NCI-H2081 treated with DMSO at 0.1 percent for 48 hours (cell line): Measurements from ENCODE around the gene CDH13.

Source experiments
- DNase-seq: peaks from one replicate; lab custom pipeline; 2025; lab: John Stamatoyannopoulos, UW

The CDH13 gene

DNA sequence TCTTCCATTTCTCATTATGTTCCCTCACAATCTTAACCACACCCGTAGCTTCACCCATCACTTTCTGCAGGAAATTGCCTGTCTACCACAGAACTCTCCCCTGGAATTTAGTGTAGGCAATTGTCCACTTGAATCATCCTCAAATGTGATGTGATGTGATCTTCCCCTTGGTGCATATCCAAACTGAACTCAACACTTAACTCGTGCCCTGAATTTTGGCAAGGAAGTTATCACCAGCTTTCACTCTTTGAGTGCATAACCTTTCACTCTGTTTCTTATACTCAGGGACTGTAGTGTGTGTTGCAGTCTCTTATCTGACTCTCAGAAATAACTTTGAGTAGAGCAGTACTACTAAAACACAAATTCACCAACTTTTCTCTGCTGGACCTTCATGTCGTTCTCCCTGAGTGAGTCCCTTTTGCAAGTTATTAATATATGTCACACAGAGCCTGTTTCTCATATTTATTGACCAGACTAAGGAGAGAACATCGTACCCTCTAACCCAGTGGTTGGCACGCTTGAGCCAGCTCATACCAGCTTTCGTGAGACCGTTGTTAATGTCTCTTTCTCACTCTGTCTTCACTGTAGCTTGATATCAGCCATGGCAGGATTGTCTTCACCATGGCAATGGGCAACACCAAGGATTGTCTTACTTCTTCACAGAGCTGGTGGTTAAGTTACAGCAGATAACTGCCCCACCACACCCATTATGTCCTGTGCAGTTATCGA is 622.1 kb downstream of the CDH13 start:
- DNase-seq = no peak

DNA sequence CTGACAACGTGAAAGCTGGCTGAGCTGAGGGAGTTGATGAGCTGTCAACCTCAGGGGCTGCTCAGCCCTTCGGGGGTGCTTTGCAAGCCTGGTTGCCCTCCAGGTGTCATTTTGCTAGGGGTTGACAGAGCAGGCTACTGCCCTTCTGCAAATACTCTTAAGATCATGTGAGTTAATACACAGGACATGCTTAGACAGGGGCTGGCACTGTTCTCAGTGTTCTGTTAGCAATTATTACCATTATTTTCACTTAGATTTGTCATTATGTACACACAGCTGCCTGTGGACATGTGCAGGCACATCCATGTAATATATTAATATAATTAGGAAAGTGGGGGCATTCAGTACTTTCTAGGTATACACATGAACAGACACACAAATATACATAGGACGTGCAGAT is 626.8 kb downstream of the CDH13 start:
- DNase-seq = peak; percentile 84

DNA sequence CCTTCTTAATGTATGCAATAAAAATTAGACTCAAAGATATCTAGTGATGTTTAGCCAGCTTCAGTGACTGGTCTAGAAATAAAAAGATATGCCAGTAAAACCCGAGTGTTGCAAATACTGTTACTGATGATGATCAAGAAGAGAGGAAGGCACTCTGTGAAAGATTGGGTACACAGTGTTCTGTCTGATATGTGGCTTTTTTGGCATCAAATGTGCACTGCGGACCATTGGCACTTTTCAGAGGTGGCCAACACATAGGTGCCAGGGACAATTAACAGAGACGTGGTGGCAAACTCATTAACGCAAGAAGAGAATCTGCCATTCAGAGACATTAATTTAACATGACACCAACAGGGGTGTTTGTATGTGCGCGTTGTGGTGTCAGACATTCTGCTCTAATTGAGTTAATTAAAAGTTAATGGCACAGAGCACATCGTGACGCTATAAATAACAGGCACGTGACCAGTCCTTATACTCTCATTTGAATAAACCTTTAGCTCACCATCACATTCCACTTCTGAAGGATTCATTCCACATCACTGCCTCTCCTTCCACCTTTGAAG is 631.7 kb downstream of the CDH13 start:
- no peak for DNase-seq

DNA sequence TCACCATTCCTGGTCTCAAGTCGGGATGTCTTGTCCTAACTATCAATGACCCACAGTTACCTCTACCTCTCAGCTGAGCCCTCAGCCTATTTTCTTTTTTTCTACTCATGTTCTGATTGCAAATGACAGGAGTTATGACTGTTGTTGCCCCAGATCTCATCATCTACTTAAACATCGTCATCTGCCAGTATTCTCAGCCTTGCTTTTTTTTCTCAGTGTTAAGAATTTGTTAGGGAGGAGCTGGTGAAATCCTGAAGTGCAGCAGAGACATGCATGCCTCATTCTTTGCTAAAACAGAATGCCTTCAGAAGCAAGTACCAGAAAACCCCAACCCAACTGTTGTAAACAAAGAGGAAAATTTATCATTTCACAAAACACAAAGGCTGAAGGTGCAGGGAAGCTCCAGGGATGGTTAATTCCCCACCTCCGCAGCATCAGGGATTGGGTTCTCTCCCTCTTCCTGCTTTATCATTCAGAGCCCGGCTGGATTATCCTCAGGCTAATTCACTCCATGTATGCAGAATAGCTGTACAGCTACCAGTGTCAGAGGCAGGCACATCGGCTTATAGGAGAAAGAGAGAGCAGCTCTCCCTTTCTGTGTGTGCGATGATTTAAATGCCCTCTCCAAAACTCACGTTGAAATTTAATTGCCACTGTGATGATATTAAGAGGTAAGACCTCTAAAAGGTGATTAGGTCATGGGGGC is 640.2 kb downstream of the CDH13 start:
- no peak for DNase-seq

DNA sequence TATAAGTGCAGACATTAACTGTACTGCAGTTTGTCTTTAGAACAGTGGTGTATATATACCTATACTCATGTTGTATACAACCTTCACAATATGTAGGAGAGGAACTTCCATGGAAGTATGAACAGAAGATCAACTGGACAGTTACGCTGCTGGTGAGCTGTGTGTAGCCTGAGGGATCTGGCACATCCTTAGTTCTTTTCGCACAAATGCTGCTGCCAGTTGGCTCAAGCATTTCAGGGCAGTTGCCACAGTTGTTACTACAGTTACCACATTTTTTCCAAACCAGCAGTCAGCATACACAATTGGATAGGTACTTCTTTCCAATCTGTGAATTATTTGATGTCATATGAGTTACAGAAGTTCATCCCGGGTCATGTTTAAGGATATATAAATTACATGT is 641.4 kb downstream of the CDH13 start:
- no peak for DNase-seq

DNA sequence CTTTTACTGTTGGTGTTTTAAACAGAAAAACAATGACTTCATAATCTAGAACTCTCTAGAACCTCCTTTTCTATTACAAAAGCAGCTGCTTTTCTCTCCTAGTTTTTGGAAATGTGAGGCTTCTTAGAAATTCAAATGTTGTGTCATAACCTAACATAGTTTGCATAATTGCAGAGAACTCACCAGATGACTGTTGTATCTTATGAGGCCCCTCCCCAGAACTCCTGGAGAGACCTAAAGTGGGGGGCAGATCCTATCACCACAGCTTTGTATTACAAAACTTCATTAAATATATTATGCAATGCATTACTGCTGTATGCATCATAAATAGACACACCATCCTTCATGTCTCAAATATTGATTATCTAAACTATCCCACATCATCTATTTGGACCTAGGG is 642.3 kb downstream of the CDH13 start:
- no peak for DNase-seq

DNA sequence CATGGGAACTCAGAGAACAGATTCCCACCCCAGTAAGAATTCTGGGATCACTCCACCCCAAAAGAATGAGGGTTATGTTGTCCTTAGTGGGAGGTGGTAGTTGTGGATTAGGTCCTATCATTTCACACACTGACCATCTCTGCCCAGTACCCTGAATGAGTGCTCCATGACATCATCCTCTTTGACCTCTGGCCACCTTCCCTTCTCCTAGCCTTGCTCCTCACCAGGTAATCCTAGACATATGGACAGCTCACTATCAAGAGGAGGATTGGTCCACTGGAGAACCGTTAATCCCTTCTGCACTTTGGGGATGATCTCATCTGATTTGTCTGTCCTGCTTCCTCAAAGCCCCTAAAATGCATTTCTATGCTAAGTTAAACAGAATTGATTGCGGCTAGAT is 642.8 kb downstream of the CDH13 start:
- no peak for DNase-seq

DNA sequence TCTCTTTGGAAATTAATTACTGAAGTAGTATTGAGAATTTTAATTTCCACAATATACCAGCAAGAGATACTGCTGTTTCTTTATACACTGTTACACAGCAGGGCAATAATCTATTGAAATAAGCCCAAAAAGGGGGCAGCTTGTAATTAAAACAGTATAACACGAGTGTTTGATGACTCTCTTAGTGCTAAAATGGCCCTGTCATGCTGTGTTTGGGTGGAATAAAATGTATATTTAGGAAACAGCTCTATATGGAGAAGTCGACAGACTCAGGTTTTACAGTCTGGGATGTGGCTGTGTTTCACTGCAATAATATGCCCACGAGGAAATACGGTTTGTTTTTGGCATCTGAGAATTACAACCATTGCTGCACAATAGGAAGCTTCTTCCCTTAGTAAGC is 643.3 kb downstream of the CDH13 start:
- DNase-seq = no peak

DNA sequence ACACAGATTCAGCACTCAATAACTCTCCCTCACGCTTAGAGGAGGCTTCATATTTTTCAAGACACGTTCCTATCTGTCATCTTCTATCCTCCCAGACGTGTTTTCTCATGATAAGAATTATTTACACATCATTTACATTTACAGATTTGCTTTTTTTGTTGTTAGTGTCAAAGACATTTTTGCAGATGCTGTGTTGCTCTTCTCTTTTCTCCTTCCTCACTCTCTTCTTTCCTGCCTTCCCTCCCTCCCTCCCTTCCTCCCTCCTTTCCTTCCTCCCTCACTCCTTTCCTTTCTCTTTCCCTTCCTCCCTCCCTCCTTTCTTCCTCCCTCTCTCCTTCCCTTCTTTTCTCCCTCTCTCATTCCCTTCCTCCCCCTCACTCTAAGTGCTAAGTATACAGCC is 643.9 kb downstream of the CDH13 start:
- DNase-seq = no peak

DNA sequence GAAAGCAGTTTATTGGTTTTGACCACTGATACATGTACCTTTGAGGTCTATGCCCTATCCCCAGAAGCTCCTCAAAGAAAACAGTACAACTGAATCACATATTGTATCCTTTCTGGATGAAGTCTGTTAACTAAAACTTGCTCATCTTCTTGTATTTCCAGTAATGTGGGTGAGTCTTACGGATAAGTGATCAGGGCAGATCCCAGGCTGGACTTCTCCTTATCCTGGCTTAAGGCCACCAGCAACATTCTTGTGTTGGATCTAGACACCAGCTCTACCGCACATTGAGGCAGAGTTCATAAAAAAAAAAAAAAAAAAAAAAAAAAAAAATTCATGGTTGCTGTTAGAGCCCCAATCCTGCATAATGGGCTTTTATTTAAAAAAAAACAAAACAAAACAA is 644.4 kb downstream of the CDH13 start:
- DNase-seq = no peak

DNA sequence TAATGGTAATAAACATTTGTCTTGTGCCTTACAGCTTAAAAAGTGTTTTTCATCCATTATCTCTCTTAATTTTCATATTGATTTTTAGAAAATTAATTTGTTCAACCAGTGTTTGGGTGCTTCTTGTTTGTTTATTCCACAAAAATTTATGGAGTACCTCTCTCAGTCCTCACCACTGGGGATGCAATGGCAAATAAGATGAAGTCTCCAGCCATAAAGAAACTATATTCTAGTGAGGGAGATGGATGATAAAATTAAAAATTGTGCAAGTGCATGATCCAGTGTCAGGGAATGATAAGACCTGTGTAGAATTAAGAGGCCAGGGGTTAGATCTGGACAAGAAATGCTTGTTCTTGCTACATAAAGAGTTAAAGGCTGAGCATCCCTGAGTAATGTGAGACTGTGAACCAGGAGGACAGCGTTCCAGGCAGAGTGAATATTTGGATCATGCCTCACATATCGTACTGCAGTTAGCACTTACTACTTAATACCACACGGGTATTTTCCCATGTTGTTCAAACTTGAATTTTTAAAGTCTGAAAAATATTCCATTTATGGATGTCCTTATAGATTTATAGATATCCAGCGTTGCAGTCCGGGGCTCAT is 645.3 kb downstream of the CDH13 start:
- DNase-seq = no peak

DNA sequence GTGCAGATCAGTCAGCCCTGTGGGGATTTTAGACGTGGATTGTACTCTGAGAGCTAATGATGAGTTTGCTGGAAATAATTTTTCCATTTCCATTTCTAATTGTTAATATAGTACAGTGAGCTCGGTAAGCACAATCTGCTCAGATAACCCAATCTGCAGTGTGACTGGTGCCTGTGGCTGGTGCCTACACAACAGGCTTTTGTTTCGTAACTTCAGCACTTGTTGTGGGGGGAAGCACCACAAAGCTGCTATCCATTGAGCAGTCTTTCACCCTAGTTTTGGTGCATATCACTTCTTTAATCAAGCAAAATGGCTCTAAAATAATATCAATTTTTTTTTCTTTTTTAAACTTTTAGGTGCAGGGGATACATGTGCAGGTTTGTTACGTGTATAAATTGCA is 646.1 kb downstream of the CDH13 start:
- no peak for DNase-seq

DNA sequence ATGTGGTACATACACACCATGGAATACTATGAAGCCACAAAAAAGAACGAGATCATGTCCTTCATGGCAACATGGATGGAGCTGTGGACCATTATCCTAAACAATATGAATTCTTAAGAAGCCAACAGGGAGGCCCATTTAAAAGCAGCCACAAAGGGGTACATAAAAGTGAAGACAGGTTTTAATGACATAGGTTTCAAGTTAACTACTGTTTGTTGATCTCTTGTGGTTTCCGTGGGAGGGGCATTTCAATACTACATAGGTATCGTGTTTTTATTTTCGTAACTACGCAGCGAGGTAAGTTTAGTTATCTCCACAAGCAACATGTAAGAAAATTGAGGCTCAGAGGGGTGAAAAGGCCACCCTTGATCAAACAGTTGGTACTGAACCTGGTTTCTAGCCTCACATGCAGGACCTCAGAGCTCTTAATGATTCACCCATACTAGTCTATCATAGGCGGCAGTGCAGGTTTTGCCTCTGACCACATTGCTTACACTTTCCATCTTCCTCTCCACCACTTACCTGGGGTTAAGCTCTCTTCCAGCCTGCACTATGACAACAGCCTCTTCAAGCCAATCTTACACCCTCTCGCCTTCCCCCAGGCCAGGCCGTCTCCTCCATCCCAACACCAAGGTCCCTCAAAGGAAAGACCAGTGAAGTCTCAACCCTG is 646.9 kb downstream of the CDH13 start:
- DNase-seq = no peak

DNA sequence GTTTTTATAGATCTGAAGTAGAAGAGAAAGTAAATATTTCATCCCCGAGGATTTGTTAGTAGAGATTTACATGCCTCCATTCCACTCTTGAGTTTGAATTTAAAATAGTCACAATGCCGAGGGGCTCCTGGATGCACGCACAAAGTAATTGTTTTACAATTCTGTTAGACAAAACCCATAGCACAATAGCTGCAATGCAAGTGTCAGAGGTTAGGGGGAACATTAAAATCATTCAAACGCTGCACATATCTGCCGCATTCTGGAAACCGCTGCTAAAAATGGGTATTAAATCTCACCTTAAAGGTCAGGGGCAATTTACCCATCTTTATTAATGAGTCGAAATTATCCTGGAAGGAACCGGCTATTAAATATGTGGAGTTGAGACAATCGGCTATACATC is 652.5 kb downstream of the CDH13 start:
- DNase-seq = no peak

DNA sequence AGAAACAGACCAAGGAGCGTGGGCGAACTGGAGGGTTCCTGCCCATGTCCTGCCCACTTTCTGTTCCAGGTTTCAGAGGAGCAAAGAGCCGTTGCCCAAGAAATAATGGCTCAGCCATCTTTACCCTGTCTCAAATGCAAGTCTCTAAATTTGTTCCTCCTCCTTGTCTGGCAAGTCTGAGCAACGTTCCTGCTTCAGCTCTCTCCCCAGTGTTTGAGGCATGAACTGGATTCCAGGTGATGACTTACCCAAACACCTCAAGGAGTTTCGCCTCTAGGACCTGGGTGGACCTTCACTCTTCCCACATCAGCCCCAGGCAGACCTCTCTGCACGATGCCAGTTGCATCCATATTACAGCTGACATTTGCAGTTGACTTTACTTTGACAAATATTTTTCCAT is 659.2 kb downstream of the CDH13 start:
- no peak for DNase-seq

DNA sequence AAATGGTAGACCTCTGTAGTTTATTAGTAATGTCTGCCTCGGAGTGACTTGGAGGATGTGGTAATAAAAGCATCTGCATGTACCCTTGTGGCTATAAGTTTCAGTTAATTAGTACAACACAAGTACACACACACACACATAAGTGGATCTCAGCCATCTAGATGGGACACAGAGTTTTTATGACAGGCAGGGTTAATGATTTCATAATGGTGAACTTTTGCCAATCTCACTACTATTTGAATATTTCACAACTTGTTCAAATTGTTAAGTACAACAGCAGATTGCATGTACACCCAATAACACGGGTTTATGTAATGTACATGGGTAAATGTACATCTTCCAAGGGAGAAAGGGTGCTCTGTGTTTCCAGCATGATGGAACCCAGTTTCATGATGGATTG is 669.7 kb downstream of the CDH13 start:
- DNase-seq = no peak

DNA sequence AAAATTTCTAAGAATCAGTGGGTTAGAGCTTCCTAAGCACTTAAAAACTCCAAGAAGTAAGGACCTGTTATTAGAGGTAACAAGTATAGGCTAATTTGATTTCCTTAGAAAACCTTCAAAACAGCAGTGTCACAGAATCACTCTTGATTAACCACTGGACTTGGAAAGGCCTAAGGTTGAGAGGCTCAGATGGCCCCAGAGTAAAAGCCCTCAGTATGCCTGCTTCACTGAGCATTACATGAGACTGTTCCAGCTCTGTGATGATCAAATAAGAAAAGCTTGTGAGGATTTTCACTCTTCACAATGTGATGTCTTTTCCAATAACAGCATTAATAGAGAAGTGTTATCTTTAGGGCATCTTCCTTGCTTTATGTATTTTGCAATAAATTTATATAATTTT is 671.8 kb downstream of the CDH13 start:
- no peak for DNase-seq

DNA sequence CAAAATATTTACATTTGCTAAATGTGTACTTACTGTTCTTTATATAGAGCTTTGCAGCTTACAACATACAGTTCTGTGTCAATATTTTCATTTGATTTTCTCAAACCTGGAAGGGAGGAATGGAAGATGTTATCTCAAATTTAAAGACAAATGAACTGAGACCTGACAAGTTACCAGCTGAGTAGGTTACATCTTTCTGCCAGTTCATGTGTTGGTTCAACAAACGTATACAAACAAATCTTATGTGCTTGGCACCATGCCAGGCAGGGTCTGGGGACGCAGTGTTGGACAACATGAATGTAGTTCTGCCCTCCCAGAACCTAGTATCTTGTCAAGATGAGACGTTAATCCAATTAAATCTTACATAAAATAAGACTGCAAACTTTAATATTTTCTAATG is 673.6 kb downstream of the CDH13 start:
- DNase-seq = no peak

DNA sequence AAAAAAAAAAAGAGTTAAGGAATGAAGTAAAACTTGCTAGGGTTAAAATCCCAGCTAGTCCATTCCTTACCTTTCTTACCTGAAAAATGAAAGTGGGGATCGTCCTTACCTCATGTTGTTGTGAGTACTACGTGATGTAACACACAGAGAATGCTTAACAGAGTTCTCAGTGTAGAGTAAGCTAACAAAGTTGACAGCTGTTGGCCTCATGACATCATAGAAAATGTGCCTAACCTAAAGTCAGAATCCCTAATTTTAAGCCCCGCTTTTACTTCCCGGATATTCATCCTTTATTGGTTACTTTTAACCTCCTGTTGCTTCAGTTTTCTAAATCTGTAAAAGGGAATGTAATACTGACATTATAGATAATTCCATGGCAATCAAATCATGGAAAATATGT is 675.2 kb downstream of the CDH13 start:
- no peak for DNase-seq

DNA sequence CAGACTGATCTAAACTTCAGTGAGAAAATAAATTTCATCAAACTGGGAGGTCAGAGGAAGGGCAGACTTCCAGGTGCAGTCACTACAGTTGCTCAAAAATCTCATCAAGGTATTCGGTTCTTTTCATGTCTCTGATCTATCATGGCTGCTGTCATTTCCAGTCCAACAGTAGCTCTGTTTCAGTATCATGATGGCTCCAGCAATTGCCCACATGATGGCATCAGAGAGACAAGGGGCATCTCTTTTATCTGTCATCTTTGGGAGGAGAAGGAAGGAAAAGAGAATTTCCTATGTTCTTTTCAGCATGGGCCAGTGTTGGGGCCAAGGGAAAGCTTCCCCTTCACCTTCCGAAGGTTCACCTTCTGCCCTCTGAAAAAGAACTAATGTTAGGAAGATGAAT is 676.1 kb downstream of the CDH13 start:
- no peak for DNase-seq

DNA sequence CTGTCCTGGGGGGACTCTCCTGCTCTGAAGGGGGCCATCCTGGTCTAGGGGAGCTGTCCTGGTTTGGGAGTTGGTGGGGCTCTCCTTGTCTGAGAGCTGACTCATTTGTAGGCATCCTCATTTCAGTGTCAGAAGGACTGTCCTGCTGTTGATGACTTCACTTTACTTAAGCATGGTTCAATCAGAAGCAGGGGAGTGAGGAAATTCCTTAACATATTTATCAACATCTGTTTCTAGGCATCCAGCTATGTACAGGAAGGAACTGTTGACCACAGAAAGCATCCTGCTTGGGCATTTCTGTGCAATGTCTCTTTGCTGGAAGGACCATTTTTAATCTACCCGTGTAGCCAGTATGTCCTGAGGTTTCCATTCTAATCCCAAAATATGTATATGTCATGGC is 678.3 kb downstream of the CDH13 start:
- DNase-seq = no peak

DNA sequence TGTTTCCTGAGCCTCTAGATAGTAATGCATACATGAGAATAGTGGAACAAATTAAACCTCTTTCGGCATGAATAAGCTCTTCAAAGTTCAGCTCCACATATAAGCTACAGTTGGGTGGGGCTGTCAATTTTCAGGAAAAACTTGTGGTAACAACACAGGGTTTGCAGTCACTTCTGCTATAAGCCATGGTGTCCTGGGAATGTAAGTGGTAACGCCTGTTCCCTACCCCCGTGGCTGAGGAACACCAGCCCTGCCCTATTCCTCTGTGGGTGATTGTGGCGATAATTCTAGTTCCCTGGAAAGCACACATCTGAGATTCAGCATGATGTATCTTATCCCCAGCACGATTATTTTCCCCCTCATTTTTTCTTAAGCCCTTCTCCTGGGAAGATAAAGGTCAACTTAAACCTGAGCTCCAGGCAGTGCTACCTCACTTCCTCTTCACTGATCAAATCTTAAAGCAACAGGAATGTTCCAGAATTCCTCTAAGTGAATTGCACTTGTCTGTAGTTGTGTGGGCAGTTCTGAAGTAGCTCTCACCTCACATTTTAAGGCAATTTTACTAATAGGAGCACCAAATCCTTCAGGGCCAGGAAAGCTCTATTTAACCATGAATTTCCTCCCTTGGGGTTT is 680.3 kb downstream of the CDH13 start:
- DNase-seq = no peak
